GM23338 (cell line): ENCODE measurements around the gene HARS2. TPM values are rescaled to one million over a fixed set of nuclear protein-coding genes. Genes with fewer than 3 reads are reported as not detected.

Experiments used
- ATAC-seq: fragments of 200-7000 bp; cut with Tn5 transposase; 3 replicates; pipeline ENCODE4 v1.9.1; 2020
- DNase-seq: peaks from one replicate; pipeline ENCODE4 v3.0.0-alpha.2; 2015; ENCODE audit warnings: low spot score
- H2AFZ ChIP-seq: fragments of 200-600 bp; sonication (generic); 2 replicates; pipeline ENCODE4 v1.8.0; 2016; ENCODE audit warnings: antibody characterized with exemption, mild to moderate bottlenecking, moderate library complexity
- H3F3A ChIP-seq: fragments of 200-600 bp; sonication (generic); replicated peaks from 2 replicates; pipeline ENCODE4 v1.8.0; 2017; ENCODE audit warnings: antibody characterized with exemption, mixed run types, low read depth
- H3K27ac ChIP-seq: fragments of 200-600 bp; sonication (generic); 2 replicates; pipeline ENCODE4 v1.6.1; 2016; ENCODE audit warnings: low read depth
- H3K27me3 ChIP-seq: fragments of 200-600 bp; sonication (generic); 2 replicates; pipeline ENCODE4 v1.8.0; 2016; ENCODE audit warnings: mild to moderate bottlenecking, mixed run types, moderate library complexity; ENCODE audit not compliant: insufficient read depth
- H3K36me3 ChIP-seq: fragments of 200-600 bp; sonication (generic); 2 replicates; pipeline ENCODE4 v1.8.0; 2016; ENCODE audit warnings: mild to moderate bottlenecking; ENCODE audit not compliant: insufficient read depth
- H3K4me1 ChIP-seq: fragments of 200-600 bp; sonication (generic); 2 replicates; pipeline ENCODE4 v1.8.0; 2016; ENCODE audit warnings: mild to moderate bottlenecking, moderate library complexity; ENCODE audit not compliant: insufficient read depth
- H3K4me2 ChIP-seq: fragments of 200-600 bp; sonication (generic); 2 replicates; pipeline ENCODE4 v1.7.1; 2017; ENCODE audit warnings: mixed run types
- H3K4me3 ChIP-seq: fragments of 200-600 bp; sonication (generic); 2 replicates; pipeline ENCODE4 v1.6.1; 2016; ENCODE audit warnings: mixed run types
- H3K79me2 ChIP-seq: fragments of 200-600 bp; sonication (generic); replicated peaks from 2 replicates; pipeline ENCODE4 v1.8.0; 2017; ENCODE audit warnings: mild to moderate bottlenecking; ENCODE audit not compliant: insufficient read depth
- H3K9me2 ChIP-seq: fragments of 200-600 bp; sonication (generic); 2 replicates; pipeline ENCODE4 v1.8.0; 2017; ENCODE audit not compliant: insufficient read depth
- H4K20me1 ChIP-seq: fragments of 200-600 bp; sonication (generic); replicated peaks from 2 replicates; pipeline ENCODE4 v1.8.0; 2017; ENCODE audit warnings: mild to moderate bottlenecking; ENCODE audit not compliant: insufficient read depth
- H3K27ac Mint-ChIP-seq: 2 replicates; pipeline ENCODE4 v1.8.0; 2020; ENCODE audit warnings: inconsistent platforms, mild to moderate bottlenecking, moderate library complexity, mixed read lengths
- H3K27me3 Mint-ChIP-seq: 3 replicates; pipeline ENCODE4 v1.8.0; 2022; ENCODE audit warnings: low read depth, mild to moderate bottlenecking, moderate library complexity, mixed read lengths, inconsistent platforms; ENCODE audit not compliant: insufficient read depth, poor library complexity
- H3K36me3 Mint-ChIP-seq: 3 replicates; pipeline ENCODE4 v1.8.0; 2021; ENCODE audit warnings: low read depth, mild to moderate bottlenecking, inconsistent platforms, moderate library complexity, mixed read lengths
- H3K4me1 Mint-ChIP-seq: 3 replicates; pipeline ENCODE4 v1.8.0; 2020; ENCODE audit warnings: mild to moderate bottlenecking, inconsistent platforms, mixed read lengths
- H3K4me3 Mint-ChIP-seq: 3 replicates; pipeline ENCODE4 v1.8.0; 2021; ENCODE audit warnings: moderate library complexity, mild to moderate bottlenecking, inconsistent platforms, mixed read lengths
- H3K9me3 Mint-ChIP-seq: 3 replicates; pipeline ENCODE4 v1.8.0; 2020; ENCODE audit warnings: moderate library complexity, mild to moderate bottlenecking, inconsistent platforms, mixed read lengths
- CREB1 ChIP-seq: fragments of 250-450 bp; sonication (Bioruptor Pico); IDR thresholded peaks from 2 replicates; pipeline ENCODE4 v1.5.0; 2020; ENCODE audit warnings: low read depth, mild to moderate bottlenecking, moderate library complexity
- CTCF ChIP-seq, 2 experiments: fragments of 200-600 bp in 1 of 2; sonication (generic) in 1 of 2; conservative IDR thresholded peaks; 2 replicates each; pipeline versions ENCODE4 v1.5.1 to v1.6.1; 2016 to 2017; ENCODE audit warnings: antibody characterized with exemption in 2 of 2, low read depth in 2 of 2, mild to moderate bottlenecking in 2 of 2, moderate library complexity in 1 of 2
- ETS1 ChIP-seq: IDR thresholded peaks from 2 replicates; pipeline ENCODE4 v1.6.1; 2016; ENCODE audit warnings: antibody characterized with exemption
- EZH2 ChIP-seq: fragments of 200-600 bp; sonication (generic); IDR thresholded peaks from one replicate; pipeline ENCODE4 v1.8.0; 2017; ENCODE audit warnings: antibody characterized with exemption, mild to moderate bottlenecking, low read depth; ENCODE audit not compliant: unreplicated experiment
- STAT1 ChIP-seq: IDR thresholded peaks from one replicate; pipeline ENCODE4 v1.6.1; 2016; ENCODE audit warnings: antibody characterized with exemption; ENCODE audit not compliant: unreplicated experiment
- polyA plus RNA-seq: library from polyadenylated mRNA; unstranded; fragments of >200 nt; fragmentation: Nextera tagmentation; extraction: Ambion mirVana; gene quantifications from 2 replicates; pipeline ENCODE4 v1.2.1, GENCODE V29; 2016
- total RNA-seq: library from RNA; depleted of rRNA; stranded (reverse); fragments of >200 nt; shearing (Covaris generic); gene quantifications from 2 replicates; pipeline ENCODE4 v1.2.3, GENCODE V29; 2014
- TF ChIP-seq, protein P1 (sequence below): fragments of 250-450 bp; sonication (Bioruptor Pico); IDR thresholded peaks from 2 replicates; pipeline ENCODE4 v1.5.0; 2020; ENCODE audit warnings: mild to moderate bottlenecking, moderate library complexity

HARS2 gene
- total and polyA plus RNA-seq, 2 experiments from 2014 or later, result 14.4 to 21.6 TPM

GRCh38 chr5:140694276-140694675 lies 3.0 kb downstream of the HARS2 start:
- Mint-ChIP-seq H3K27ac (no peak overlapping the region), H3K4me3 (no peak overlapping the region), H3K4me1 (peaks cover 12% of the 10 kb centered on the region), H3K9me3 (no peaks in the 10 kb centered on the region), H3K27me3 (peaks cover 8% of the 10 kb centered on the region), H3K36me3 (peaks cover 54% of the 10 kb centered on the region)
- H3K9me2 ChIP-seq, result no peaks in the 10 kb centered on the region
- no peak overlapping the region for H2AFZ ChIP-seq
- no peak overlapping the region for H3K27ac ChIP-seq
- DNase-seq (no peak), ATAC-seq (no peak)
- H3K4me1 ChIP-seq, result peaks cover 7% of the 10 kb centered on the region
- no peak for TF ChIP-seq STAT1
- TF ChIP-seq CTCF (conservative IDR thresholded peaks at IDR 0.05; ENCODE audit: low read depth in 2 of 2), result no peak
- TF ChIP-seq, protein P1, sequence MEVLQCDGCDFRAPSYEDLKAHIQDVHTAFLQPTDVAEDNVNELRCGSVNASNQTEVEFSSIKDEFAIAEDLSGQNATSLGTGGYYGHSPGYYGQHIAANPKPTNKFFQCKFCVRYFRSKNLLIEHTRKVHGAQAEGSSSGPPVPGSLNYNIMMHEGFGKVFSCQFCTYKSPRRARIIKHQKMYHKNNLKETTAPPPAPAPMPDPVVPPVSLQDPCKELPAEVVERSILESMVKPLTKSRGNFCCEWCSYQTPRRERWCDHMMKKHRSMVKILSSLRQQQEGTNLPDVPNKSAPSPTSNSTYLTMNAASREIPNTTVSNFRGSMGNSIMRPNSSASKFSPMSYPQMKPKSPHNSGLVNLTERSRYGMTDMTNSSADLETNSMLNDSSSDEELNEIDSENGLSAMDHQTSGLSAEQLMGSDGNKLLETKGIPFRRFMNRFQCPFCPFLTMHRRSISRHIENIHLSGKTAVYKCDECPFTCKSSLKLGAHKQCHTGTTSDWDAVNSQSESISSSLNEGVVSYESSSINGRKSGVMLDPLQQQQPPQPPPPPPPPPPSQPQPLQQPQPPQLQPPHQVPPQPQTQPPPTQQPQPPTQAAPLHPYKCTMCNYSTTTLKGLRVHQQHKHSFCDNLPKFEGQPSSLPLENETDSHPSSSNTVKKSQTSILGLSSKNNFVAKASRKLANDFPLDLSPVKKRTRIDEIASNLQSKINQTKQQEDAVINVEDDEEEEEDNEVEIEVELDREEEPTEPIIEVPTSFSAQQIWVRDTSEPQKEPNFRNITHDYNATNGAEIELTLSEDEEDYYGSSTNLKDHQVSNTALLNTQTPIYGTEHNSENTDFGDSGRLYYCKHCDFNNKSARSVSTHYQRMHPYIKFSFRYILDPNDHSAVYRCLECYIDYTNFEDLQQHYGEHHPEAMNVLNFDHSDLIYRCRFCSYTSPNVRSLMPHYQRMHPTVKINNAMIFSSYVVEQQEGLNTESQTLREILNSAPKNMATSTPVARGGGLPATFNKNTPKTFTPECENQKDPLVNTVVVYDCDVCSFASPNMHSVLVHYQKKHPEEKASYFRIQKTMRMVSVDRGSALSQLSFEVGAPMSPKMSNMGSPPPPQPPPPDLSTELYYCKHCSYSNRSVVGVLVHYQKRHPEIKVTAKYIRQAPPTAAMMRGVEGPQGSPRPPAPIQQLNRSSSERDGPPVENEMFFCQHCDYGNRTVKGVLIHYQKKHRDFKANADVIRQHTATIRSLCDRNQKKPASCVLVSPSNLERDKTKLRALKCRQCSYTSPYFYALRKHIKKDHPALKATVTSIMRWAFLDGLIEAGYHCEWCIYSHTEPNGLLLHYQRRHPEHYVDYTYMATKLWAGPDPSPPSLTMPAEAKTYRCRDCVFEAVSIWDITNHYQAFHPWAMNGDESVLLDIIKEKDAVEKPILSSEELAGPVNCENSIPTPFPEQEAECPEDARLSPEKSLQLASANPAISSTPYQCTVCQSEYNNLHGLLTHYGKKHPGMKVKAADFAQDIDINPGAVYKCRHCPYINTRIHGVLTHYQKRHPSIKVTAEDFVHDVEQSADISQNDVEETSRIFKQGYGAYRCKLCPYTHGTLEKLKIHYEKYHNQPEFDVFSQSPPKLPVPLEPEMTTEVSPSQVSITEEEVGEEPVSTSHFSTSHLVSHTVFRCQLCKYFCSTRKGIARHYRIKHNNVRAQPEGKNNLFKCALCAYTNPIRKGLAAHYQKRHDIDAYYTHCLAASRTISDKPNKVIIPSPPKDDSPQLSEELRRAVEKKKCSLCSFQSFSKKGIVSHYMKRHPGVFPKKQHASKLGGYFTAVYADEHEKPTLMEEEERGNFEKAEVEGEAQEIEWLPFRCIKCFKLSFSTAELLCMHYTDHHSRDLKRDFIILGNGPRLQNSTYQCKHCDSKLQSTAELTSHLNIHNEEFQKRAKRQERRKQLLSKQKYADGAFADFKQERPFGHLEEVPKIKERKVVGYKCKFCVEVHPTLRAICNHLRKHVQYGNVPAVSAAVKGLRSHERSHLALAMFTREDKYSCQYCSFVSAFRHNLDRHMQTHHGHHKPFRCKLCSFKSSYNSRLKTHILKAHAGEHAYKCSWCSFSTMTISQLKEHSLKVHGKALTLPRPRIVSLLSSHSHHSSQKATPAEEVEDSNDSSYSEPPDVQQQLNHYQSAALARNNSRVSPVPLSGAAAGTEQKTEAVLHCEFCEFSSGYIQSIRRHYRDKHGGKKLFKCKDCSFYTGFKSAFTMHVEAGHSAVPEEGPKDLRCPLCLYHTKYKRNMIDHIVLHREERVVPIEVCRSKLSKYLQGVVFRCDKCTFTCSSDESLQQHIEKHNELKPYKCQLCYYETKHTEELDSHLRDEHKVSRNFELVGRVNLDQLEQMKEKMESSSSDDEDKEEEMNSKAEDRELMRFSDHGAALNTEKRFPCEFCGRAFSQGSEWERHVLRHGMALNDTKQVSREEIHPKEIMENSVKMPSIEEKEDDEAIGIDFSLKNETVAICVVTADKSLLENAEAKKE (CRISPR knock-in tag), result no peak
- no peak for TF ChIP-seq EZH2
- TF ChIP-seq CREB1 (CRISPR knock-in tag), result no peak
- no peak for TF ChIP-seq ETS1
- no peak overlapping the region for H3K4me3 ChIP-seq
- H3K27me3 ChIP-seq, result no peaks in the 10 kb centered on the region
- H3K36me3 ChIP-seq, result peaks cover 28% of the 10 kb centered on the region; the same call in 1 of the 2 replicates
- H3K4me2 ChIP-seq, result no peak overlapping the region
- peaks cover 40% of the 10 kb centered on the region for H3K79me2 ChIP-seq
- H4K20me1 ChIP-seq, result peaks cover 4% of the 10 kb centered on the region; the same call in 1 of the 2 replicates
- peaks cover 2% of the 10 kb centered on the region; the same call in 1 of the 2 replicates for H3F3A ChIP-seq
